ENCODE measurements around the gene AFAP1L1. TPM values are rescaled to one million over a fixed set of nuclear protein-coding genes. Genes with fewer than 3 reads are reported as not detected.

Gene AFAP1L1
- total RNA-seq, 1 donor from 2014 or later: 2.3 TPM

DNA sequence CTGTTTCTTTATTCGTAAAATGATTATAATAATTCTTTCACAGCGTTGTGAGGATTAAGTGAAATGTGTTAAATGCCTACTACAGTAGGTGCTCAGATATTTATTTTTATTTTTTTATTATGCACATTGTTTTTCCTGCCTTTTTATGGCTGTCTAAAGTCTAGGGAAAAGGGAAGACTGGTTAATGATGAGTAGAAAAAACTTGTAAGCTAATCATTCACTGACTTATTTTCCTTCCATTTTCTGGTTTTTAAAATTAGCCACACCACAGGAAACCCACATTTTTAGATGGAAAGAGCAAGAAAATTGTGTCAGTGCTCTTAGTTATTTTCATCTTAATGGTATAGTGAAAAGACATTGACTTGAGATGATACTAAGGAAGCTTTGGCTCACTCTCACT is 82.3 kb downstream of the AFAP1L1 start:
- Mint-ChIP-seq H3K27me3 (ENCODE audit: unreplicated experiment) (no peaks in the 10 kb centered on the region), H3K9me3 (ENCODE audit: unreplicated experiment) (no peaks in the 10 kb centered on the region), H3K36me3 (ENCODE audit: unreplicated experiment) (peaks cover 40% of the 10 kb centered on the region), H3K4me3 (ENCODE audit: unreplicated experiment) (no peak overlapping the region), H3K4me1 (ENCODE audit: unreplicated experiment) (peaks cover 8% of the 10 kb centered on the region), H3K27ac (ENCODE audit: unreplicated experiment) (no peak overlapping the region)
- DNase-seq (ENCODE audit: extremely low spot score, unreplicated experiment): no peak
- TF ChIP-seq, protein P1, sequence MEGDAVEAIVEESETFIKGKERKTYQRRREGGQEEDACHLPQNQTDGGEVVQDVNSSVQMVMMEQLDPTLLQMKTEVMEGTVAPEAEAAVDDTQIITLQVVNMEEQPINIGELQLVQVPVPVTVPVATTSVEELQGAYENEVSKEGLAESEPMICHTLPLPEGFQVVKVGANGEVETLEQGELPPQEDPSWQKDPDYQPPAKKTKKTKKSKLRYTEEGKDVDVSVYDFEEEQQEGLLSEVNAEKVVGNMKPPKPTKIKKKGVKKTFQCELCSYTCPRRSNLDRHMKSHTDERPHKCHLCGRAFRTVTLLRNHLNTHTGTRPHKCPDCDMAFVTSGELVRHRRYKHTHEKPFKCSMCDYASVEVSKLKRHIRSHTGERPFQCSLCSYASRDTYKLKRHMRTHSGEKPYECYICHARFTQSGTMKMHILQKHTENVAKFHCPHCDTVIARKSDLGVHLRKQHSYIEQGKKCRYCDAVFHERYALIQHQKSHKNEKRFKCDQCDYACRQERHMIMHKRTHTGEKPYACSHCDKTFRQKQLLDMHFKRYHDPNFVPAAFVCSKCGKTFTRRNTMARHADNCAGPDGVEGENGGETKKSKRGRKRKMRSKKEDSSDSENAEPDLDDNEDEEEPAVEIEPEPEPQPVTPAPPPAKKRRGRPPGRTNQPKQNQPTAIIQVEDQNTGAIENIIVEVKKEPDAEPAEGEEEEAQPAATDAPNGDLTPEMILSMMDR (IDR thresholded peaks at IDR 0.05): no peak

DNA sequence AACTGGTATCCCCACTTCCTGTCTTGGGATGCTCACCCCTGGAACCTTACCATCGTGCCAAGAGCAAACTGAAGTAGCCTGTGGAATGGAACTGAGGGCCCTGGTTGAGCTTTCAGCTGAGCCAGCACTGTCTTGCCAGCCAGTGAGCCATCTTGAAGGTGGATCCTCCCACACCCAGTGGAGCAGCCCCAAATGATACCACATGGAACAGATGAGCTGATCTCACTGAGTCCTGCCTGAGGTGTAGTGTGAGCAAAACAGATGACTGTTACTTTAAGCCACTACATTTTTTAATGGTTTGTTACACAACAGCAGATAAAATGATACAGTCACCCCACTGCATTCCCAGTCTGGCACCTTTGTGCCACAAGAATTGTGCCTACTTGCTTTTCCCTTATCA is 84.0 kb downstream of the AFAP1L1 start:
- Mint-ChIP-seq H3K4me1 (ENCODE audit: unreplicated experiment) (peaks cover 8% of the 10 kb centered on the region), H3K27ac (ENCODE audit: unreplicated experiment) (no peak overlapping the region), H3K9me3 (ENCODE audit: unreplicated experiment) (no peaks in the 10 kb centered on the region), H3K4me3 (ENCODE audit: unreplicated experiment) (no peak overlapping the region), H3K27me3 (ENCODE audit: unreplicated experiment) (no peaks in the 10 kb centered on the region), H3K36me3 (ENCODE audit: unreplicated experiment) (peaks cover 27% of the 10 kb centered on the region)
- no peak for DNase-seq (ENCODE audit: extremely low spot score, unreplicated experiment)
- TF ChIP-seq, protein P1 (IDR thresholded peaks at IDR 0.05): no peak

DNA sequence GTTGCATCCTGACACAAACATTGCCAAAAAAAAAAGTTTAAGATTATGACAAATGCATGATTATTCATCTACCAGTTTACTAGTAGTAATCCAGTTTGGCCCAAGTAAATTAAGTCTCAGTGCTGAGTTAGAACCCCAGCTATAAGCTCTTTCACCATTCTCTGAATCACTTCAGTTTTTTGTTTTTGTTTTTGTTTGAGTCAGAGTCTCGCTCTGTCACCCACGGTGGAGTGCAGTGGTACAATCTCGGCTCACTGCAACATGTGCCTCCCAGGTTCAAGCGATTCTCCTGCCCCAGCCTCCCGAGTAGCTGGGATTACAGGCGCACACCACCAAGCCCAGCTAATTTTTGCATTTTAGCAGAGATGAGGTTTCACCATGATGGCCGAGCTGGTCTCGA is 84.7 kb downstream of the AFAP1L1 start:
- H3K27ac Mint-ChIP-seq (ENCODE audit: unreplicated experiment): no peak overlapping the region
- no peak for DNase-seq (ENCODE audit: extremely low spot score, unreplicated experiment)
- H3K4me3 Mint-ChIP-seq (ENCODE audit: unreplicated experiment): no peak overlapping the region
- H3K4me1 Mint-ChIP-seq (ENCODE audit: unreplicated experiment): peaks cover 8% of the 10 kb centered on the region
- H3K27me3 Mint-ChIP-seq (ENCODE audit: unreplicated experiment): no peaks in the 10 kb centered on the region
- H3K36me3 Mint-ChIP-seq (ENCODE audit: unreplicated experiment): peaks cover 22% of the 10 kb centered on the region
- TF ChIP-seq, protein P1 (IDR thresholded peaks at IDR 0.05): no peak
- no peaks in the 10 kb centered on the region for H3K9me3 Mint-ChIP-seq (ENCODE audit: unreplicated experiment)

DNA sequence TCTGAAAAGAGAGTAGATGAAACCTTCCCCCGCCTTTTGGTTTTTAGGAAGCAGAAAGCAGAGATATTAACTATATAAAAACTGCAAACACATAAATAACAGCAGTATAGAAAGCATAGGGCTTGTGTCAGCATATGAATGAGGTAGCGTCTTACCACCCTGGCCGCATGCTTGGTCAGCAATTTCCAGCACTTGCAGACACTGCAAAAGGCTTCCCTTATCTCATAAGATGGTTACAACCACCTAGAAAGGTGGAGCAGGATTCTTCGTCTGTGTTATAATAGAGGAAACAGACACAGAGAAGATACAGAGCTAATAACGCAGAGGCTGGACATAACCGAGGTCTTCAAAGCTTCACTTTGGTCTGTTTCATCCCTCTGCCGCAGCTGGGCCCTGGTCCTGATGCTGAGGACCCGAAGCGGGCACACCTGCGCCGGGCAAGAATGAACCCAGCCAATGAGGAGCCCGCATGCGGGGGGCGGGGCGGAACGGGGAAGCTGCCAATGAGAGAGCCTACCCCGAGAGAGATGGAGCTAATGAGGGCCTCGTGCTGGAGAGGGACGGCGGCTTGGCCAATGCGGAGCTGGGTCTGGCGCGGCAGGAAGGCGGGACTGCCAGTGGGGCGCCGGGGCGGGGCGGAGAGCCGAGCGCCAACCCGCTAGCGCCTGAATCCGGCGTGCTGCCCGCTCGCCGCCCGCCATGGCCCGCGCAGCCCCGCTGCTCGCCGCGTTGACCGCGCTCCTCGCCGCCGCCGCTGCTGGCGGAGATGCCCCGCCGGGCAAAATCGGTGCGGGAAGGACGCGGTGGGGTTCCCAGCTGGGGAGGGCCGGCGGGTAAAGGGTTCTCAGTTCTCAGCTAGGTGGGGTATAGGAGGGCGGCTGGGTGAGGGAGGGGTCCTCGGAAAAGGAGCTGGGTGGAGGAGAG is 86.0 kb downstream of the AFAP1L1 start, which contains the start of gene PCYOX1L:
PCYOX1L (plus strand) TSS at position 677 of the 924 bp plus-strand sequence; CDS start at position 700, 23 bp downstream.
- Mint-ChIP-seq H3K27me3 (ENCODE audit: unreplicated experiment) (no peaks in the 10 kb centered on the region), H3K9me3 (ENCODE audit: unreplicated experiment) (no peaks in the 10 kb centered on the region), H3K27ac (ENCODE audit: unreplicated experiment) (peak within 1 kb of the TSS; percentile 67), H3K4me1 (ENCODE audit: unreplicated experiment) (peaks cover 8% of the 10 kb centered on the region), H3K36me3 (ENCODE audit: unreplicated experiment) (peaks cover 11% of the 10 kb centered on the region), H3K4me3 (ENCODE audit: unreplicated experiment) (peak within 1 kb of the TSS; percentile 84)
- DNase-seq (ENCODE audit: extremely low spot score, unreplicated experiment): peak; percentile 97
- TF ChIP-seq, protein P1 (IDR thresholded peaks at IDR 0.05): no peak

DNA sequence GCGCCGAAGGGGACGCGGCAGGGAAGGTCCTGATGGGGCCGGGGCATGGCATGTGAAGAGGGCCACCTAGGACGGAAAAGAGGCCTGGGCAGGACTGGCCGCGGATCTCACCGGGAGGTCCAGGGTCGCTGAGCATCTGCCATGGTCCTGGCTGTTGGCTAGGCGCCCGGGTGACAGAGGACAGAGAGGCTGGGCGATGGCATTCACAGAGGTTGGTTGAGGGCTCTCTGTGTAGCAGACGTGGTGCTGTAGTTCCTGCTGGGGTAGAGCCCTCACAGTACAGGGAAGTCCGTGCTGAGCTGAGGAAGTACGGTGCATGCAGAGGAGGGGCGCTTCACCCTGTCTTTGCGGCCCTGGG is 86.6 kb downstream of the AFAP1L1 start:
- Mint-ChIP-seq H3K4me1 (ENCODE audit: unreplicated experiment) (peaks cover 8% of the 10 kb centered on the region), H3K27me3 (ENCODE audit: unreplicated experiment) (no peaks in the 10 kb centered on the region), H3K36me3 (ENCODE audit: unreplicated experiment) (peaks cover 9% of the 10 kb centered on the region), H3K9me3 (ENCODE audit: unreplicated experiment) (no peaks in the 10 kb centered on the region), H3K4me3 (ENCODE audit: unreplicated experiment) (peak overlapping the region; percentile 84), H3K27ac (ENCODE audit: unreplicated experiment) (peak overlapping the region; percentile 67)
- TF ChIP-seq, protein P1 (IDR thresholded peaks at IDR 0.05): no peak
- DNase-seq (ENCODE audit: extremely low spot score, unreplicated experiment): no peak
